Naive B cell (primary cell): ENCODE measurements around the gene GDF2. TPM values are rescaled to one million over a fixed set of nuclear protein-coding genes. Genes with fewer than 3 reads are reported as not detected.
A peak's percentile ranks its signal among the peaks of the same experiment; 100 is the strongest.

ENCODE experiments used
- ATAC-seq, 2 donors: fragments of 150-1000 bp; cut with Tn5 transposase; 2 replicates each; pipeline ENCODE4 v1.10.0; 2021; ENCODE audit warnings: low read depth in 2 of 2, mild to moderate bottlenecking in 2 of 2, moderate library complexity in 2 of 2
- DNase-seq: peaks from one replicate; pipeline ENCODE4 v3.0.0; 2022
- H3K27ac Mint-ChIP-seq, 6 donors: one replicate each; pipeline ENCODE4 v1.8.0; 2020 to 2022; ENCODE audit warnings: mild to moderate bottlenecking in 6 of 6, mixed read lengths in 6 of 6, moderate library complexity in 5 of 6, inconsistent platforms in 2 of 6
- H3K27me3 Mint-ChIP-seq, 3 donors: one replicate each; pipeline ENCODE4 v1.8.0; 2021 to 2022; ENCODE audit warnings: mixed read lengths in 3 of 3, mild to moderate bottlenecking in 1 of 3
- H3K36me3 Mint-ChIP-seq, 2 donors: one replicate each; pipeline ENCODE4 v1.8.0; 2020 to 2022; ENCODE audit warnings: mixed read lengths in 2 of 2, inconsistent platforms in 1 of 2, mild to moderate bottlenecking in 1 of 2
- H3K4me1 Mint-ChIP-seq, 3 donors: one replicate each; pipeline ENCODE4 v1.8.0; 2020 to 2022; ENCODE audit warnings: mixed read lengths in 3 of 3, inconsistent platforms in 1 of 3, mild to moderate bottlenecking in 1 of 3, moderate library complexity in 1 of 3
- H3K4me3 Mint-ChIP-seq, 8 donors: one replicate each; pipeline ENCODE4 v1.8.0; 2020 to 2022; ENCODE audit warnings: mild to moderate bottlenecking in 8 of 8, mixed read lengths in 8 of 8, moderate library complexity in 8 of 8, inconsistent platforms in 2 of 8
- H3K9me3 Mint-ChIP-seq, 7 donors: one replicate each; pipeline ENCODE4 v1.8.0; 2020 to 2022; ENCODE audit warnings: mixed read lengths in 7 of 7, mild to moderate bottlenecking in 5 of 7, inconsistent platforms in 2 of 7, moderate library complexity in 1 of 7
- polyA plus RNA-seq, 6 donors: library from polyadenylated mRNA; unstranded; fragments of 300-500 nt; fragmentation: Illumina TruSeq; gene quantifications; one replicate each; pipeline ENCODE4 v1.2.3, GENCODE V29; 2021; ENCODE audit warnings: low read depth in 6 of 6

The GDF2 gene
- not detected for polyA plus RNA-seq

DNA sequence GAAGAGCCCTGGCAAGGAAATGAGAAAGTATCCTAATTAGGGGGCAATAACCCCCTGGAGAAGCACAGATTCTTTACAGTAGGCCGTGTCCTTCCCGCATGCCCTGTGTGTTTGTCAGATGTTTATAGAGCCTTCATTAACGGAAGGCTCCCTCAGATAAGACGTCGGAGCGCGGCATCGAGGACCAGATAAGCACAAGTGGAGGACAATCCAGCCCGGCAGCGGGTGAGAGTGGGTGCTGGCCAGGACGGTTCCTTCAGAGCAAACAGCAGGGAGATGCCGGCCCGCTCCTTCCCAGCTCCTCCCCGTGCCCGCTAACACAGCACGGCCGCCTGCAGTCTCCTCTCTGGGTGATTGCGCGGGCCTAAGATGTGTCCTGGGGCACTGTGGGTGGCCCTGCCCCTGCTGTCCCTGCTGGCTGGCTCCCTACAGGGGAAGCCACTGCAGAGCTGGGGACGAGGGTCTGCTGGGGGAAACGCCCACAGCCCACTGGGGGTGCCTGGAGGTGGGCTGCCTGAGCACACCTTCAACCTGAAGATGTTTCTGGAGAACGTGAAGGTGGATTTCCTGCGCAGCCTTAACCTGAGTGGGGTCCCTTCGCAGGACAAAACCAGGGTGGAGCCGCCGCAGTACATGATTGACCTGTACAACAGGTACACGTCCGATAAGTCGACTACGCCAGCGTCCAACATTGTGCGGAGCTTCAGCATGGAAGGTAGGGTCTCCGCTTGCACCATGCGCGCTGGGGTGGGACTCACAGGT, at the start of gene GDF2:
GDF2 (plus strand) TSS at position 155 of the 762 bp plus-strand sequence; CDS start at position 370, 215 bp downstream.
- ATAC-seq, result no peak
- H3K27ac Mint-ChIP-seq, result peak within 1 kb of the TSS in 1 of 6 donors; percentile 58

DNA sequence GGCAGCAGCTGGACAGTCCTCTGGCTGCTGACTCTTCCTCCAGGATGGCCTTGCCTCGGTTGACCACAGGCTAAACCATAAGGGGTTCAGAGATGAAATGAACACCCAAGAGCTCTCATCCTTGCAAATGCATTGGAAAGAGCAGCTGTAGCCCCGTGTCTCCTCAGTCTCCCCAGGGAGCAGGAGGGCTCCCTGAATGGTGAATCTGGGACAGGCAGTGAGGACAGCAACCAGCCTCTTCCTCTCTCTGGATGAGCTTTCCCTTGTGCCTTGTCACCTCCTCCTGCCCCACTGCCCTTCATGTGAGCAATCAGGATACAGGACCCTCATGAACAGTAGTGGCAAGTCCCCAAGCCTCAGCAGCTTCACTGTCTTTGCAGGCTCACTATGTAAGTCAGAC, 46.2 kb upstream of the GDF2 start:
- H3K27ac Mint-ChIP-seq, result no peak overlapping the region
- peaks cover 0 to 2% (median under 1%) of the 10 kb centered on the region in 3 donors for H3K4me1 Mint-ChIP-seq
- H3K36me3 Mint-ChIP-seq, result no peaks in the 10 kb centered on the region
- H3K27me3 Mint-ChIP-seq, result peaks cover 16 to 25% (median 17%) of the 10 kb centered on the region in 3 donors
- no peak for DNase-seq
- H3K4me3 Mint-ChIP-seq, result no peak overlapping the region
- no peak for ATAC-seq
- H3K9me3 Mint-ChIP-seq, result peaks cover 0 to 17% (median 1%) of the 10 kb centered on the region in 7 donors

More for the DNA sequence above, at the start of gene GDF2:
- Mint-ChIP-seq H3K9me3 (peaks cover 0 to 2% (median 0%) of the 10 kb centered on the region in 7 donors), H3K27me3 (peaks cover 9 to 37% (median 31%) of the 10 kb centered on the region in 3 donors), H3K4me1 (peaks cover 0 to 1% (median 0%) of the 10 kb centered on the region in 3 donors), H3K4me3 (peak within 1 kb of the TSS in 1 of 8 donors; percentile 57), H3K36me3 (no peaks in the 10 kb centered on the region)
- DNase-seq, result no peak

- peak overlapping the region in 1 of 8 donors; percentile 22 for H3K4me3 Mint-ChIP-seq
- H3K9me3 Mint-ChIP-seq, result peaks cover 0 to 17% (median 1%) of the 10 kb centered on the region in 7 donors
- peaks cover 0 to 7% (median 6%) of the 10 kb centered on the region in 3 donors for H3K4me1 Mint-ChIP-seq
- ATAC-seq (no peak), DNase-seq (no peak)
- peak overlapping the region in 1 of 6 donors; percentile 74 for H3K27ac Mint-ChIP-seq
- no peaks in the 10 kb centered on the region for H3K36me3 Mint-ChIP-seq
- peaks cover 16 to 25% (median 17%) of the 10 kb centered on the region in 3 donors for H3K27me3 Mint-ChIP-seq
These were observed 45.5 kb upstream of the GDF2 start for GRCh38 chr10:47276576-47277351.

DNA sequence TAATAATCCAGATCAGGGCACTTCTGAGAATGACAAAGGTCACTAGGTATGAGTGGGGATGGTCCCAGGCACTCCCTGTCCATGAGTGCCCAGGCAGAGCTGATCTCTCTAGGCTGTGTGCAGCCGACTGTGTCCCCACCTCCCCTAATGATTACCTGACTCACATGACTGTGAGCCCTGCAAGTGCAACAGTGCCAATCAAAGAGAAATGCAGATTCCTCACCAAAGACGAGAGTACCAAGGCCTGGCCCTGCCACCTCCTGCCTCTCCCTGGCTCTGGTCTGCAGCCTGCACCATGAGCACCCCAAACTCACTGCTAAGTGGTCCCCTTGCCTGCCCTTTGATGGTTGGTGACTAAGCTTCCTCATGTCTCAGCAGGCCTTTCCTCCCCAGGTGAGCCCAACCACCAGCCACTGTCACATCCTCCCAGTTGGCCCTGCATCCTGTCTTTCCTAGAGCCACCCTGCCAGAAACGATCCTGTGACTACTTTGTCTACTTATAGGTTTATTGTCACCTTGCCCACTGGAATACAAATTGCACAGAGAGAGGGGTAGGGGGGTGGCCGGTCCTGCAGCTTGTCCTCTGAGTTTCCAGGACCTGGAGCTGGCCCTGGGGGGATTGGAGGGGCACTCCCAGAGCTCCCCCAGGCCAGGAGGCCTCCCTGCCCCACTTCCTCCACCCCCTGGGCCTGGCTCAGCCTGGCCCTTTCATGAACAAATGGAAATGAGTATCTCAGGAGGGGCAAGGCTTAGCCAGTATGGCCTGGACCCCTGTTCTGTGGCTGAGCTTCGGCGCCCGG, 44.7 kb upstream of the GDF2 start:
- DNase-seq (no peak), ATAC-seq (no peak)
- Mint-ChIP-seq H3K27me3 (peaks cover 16 to 25% (median 17%) of the 10 kb centered on the region in 3 donors), H3K36me3 (no peaks in the 10 kb centered on the region), H3K4me1 (peaks cover 4 to 13% (median 13%) of the 10 kb centered on the region in 3 donors), H3K27ac (peak overlapping the region in 1 of 6 donors; percentile 74), H3K9me3 (peaks cover 0 to 11% (median 1%) of the 10 kb centered on the region in 7 donors), H3K4me3 (no peak overlapping the region)

DNA sequence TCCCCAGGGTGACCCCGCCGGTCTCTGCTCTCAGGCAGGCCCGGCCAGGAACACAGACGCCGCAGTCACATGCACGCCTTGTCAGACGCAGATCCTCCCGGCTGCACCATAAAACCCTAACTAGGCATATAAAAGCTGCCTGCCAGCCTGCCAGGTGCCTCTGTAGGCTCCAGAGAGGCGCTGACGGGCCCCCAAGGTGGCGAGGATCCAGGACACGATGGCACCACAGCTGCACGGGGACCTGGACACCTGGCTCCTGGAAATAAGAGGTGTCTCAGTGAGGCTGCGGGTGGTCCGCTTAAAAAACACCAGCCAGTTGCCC, 44.1 kb upstream of the GDF2 start:
- Mint-ChIP-seq H3K9me3 (peaks cover 0 to 6% (median 0%) of the 10 kb centered on the region in 7 donors), H3K4me1 (peaks cover 4 to 14% (median 13%) of the 10 kb centered on the region in 3 donors), H3K27me3 (peaks cover 16 to 25% (median 17%) of the 10 kb centered on the region in 3 donors), H3K36me3 (no peaks in the 10 kb centered on the region), H3K4me3 (no peak overlapping the region), H3K27ac (no peak overlapping the region)
- DNase-seq (no peak), ATAC-seq (no peak)

- Mint-ChIP-seq H3K27ac (peak overlapping the region in 1 of 6 donors; percentile 79), H3K4me3 (no peak overlapping the region), H3K9me3 (peaks cover 0 to under 1% (median 0%) of the 10 kb centered on the region in 7 donors)
These were observed 43.5 kb upstream of the GDF2 start for GRCh38 chr10:47278720-47279119.

GRCh38 chr10:47279276-47279675, 43.0 kb upstream of the GDF2 start:
- H3K36me3 Mint-ChIP-seq, result no peaks in the 10 kb centered on the region
- peaks cover 4 to 14% (median 13%) of the 10 kb centered on the region in 3 donors for H3K4me1 Mint-ChIP-seq
- peaks cover 10 to 25% (median 16%) of the 10 kb centered on the region in 3 donors for H3K27me3 Mint-ChIP-seq
- DNase-seq (no peak), ATAC-seq (no peak)
- H3K4me3 Mint-ChIP-seq, result no peak overlapping the region
- H3K9me3 Mint-ChIP-seq, result no peaks in the 10 kb centered on the region
- H3K27ac Mint-ChIP-seq, result peak overlapping the region in 1 of 6 donors; percentile 79

More at GRCh38 chr10:47278720-47279119, 43.5 kb upstream of the GDF2 start:
- Mint-ChIP-seq H3K27me3 (peaks cover 13 to 25% (median 16%) of the 10 kb centered on the region in 3 donors), H3K4me1 (peaks cover 4 to 14% (median 13%) of the 10 kb centered on the region in 3 donors), H3K36me3 (no peaks in the 10 kb centered on the region)
- ATAC-seq (no peak), DNase-seq (no peak)

- H3K4me1 Mint-ChIP-seq, result peaks cover 22 to 33% (median 30%) of the 10 kb centered on the region in 3 donors
- H3K27me3 Mint-ChIP-seq, result peaks cover 0 to 5% (median 4%) of the 10 kb centered on the region in 3 donors
- H3K27ac Mint-ChIP-seq, result peak overlapping the region in 2 of 6 donors; percentile 47 to 59
- ATAC-seq (no peak), DNase-seq (no peak)
- H3K4me3 Mint-ChIP-seq, result peak overlapping the region in 1 of 8 donors; percentile 37
- no peaks in the 10 kb centered on the region for H3K9me3 Mint-ChIP-seq
- no peaks in the 10 kb centered on the region for H3K36me3 Mint-ChIP-seq
These were observed 40.1 kb upstream of the GDF2 start for GRCh38 chr10:47282005-47282656.

GRCh38 chr10:47282657-47283018, 39.6 kb upstream of the GDF2 start:
- H3K27me3 Mint-ChIP-seq, result no peaks in the 10 kb centered on the region
- no peak overlapping the region for H3K4me3 Mint-ChIP-seq
- ATAC-seq (no peak), DNase-seq (no peak)
- H3K4me1 Mint-ChIP-seq, result peaks cover 22 to 33% (median 30%) of the 10 kb centered on the region in 3 donors
- H3K9me3 Mint-ChIP-seq, result no peaks in the 10 kb centered on the region
- H3K27ac Mint-ChIP-seq, result peak overlapping the region in 2 of 6 donors; percentile 47 to 59
- H3K36me3 Mint-ChIP-seq, result no peaks in the 10 kb centered on the region

GRCh38 chr10:47283101-47283630, 39.1 kb upstream of the GDF2 start:
- H3K4me3 Mint-ChIP-seq, result no peak overlapping the region
- no peaks in the 10 kb centered on the region for H3K36me3 Mint-ChIP-seq
- no peak for ATAC-seq
- H3K27me3 Mint-ChIP-seq, result no peaks in the 10 kb centered on the region
- DNase-seq, result no peak
- peaks cover 22 to 33% (median 30%) of the 10 kb centered on the region in 3 donors for H3K4me1 Mint-ChIP-seq
- no peak overlapping the region for H3K27ac Mint-ChIP-seq
- no peaks in the 10 kb centered on the region for H3K9me3 Mint-ChIP-seq

DNA sequence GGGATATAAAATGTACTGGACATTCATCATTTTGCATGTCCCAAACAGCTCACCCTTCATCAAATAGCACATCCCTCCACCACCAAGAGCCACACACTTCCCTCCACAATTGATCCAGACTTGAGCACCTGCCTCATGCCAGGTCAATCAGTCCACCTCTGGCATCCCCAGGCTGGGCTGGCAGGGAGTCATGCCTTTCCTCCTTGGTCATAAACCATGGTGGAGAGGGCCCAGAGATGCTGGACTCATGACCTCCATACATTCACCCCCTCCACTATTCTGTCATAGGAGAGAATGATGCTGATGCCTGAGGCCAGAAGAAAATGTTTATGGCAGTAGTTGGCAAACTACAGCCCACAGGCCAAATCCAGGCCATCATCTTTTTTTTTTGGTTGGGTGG, 38.4 kb upstream of the GDF2 start:
- DNase-seq (no peak), ATAC-seq (no peak)
- H3K4me3 Mint-ChIP-seq, result no peak overlapping the region
- no peaks in the 10 kb centered on the region for H3K9me3 Mint-ChIP-seq
- no peaks in the 10 kb centered on the region for H3K36me3 Mint-ChIP-seq
- no peaks in the 10 kb centered on the region for H3K27me3 Mint-ChIP-seq
- no peak overlapping the region for H3K27ac Mint-ChIP-seq
- H3K4me1 Mint-ChIP-seq, result peaks cover 22 to 33% (median 30%) of the 10 kb centered on the region in 3 donors

GRCh38 chr10:47285381-47286115, 36.7 kb upstream of the GDF2 start:
- no peaks in the 10 kb centered on the region for H3K9me3 Mint-ChIP-seq
- H3K36me3 Mint-ChIP-seq, result no peaks in the 10 kb centered on the region
- peaks cover 22 to 31% (median 30%) of the 10 kb centered on the region in 3 donors for H3K4me1 Mint-ChIP-seq
- no peaks in the 10 kb centered on the region for H3K27me3 Mint-ChIP-seq
- ATAC-seq (no peak), DNase-seq (no peak)
- peak overlapping the region in 1 of 8 donors; percentile 63 for H3K4me3 Mint-ChIP-seq
- peak overlapping the region in 4 of 6 donors; percentile 46 to 87 (median 75) for H3K27ac Mint-ChIP-seq
